Measurements from ENCODE around the gene TSC22D4.

GRCh38 chr7:100464210-100464660, 14.8 kb downstream of the TSC22D4 start, which contains the start of gene SPACDR:
- TF ChIP-seq, protein P1, sequence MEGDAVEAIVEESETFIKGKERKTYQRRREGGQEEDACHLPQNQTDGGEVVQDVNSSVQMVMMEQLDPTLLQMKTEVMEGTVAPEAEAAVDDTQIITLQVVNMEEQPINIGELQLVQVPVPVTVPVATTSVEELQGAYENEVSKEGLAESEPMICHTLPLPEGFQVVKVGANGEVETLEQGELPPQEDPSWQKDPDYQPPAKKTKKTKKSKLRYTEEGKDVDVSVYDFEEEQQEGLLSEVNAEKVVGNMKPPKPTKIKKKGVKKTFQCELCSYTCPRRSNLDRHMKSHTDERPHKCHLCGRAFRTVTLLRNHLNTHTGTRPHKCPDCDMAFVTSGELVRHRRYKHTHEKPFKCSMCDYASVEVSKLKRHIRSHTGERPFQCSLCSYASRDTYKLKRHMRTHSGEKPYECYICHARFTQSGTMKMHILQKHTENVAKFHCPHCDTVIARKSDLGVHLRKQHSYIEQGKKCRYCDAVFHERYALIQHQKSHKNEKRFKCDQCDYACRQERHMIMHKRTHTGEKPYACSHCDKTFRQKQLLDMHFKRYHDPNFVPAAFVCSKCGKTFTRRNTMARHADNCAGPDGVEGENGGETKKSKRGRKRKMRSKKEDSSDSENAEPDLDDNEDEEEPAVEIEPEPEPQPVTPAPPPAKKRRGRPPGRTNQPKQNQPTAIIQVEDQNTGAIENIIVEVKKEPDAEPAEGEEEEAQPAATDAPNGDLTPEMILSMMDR (IDR thresholded peaks at IDR 0.05; ENCODE audit: low read depth, low read length), result no peak
- no peak for TF ChIP-seq EZH2phosphoT487 (IDR thresholded peaks at IDR 0.05; ENCODE audit: low read depth)
